HepG2 (cell line): Measurements from ENCODE around the gene ATG2A. TPM values are rescaled to one million over a fixed set of nuclear protein-coding genes. Genes with fewer than 3 reads are reported as not detected.

Source experiments
- GZF1 ChIP-seq: sonication (generic); formaldehyde crosslinking; IDR thresholded peaks from 2 replicates; pipeline ENCODE4 v1.5.1; 2020; ENCODE audit warnings: mild to moderate bottlenecking, missing genetic modification reagents
- HOXA7 ChIP-seq: sonication (generic); formaldehyde crosslinking; IDR thresholded peaks from 2 replicates; pipeline ENCODE4 v1.8.1; 2022; ENCODE audit warnings: mild to moderate bottlenecking, missing genetic modification reagents, moderate library complexity
- MTF1 ChIP-seq: sonication (generic); formaldehyde crosslinking; IDR thresholded peaks from 2 replicates; pipeline ENCODE4 v1.5.0; 2020; ENCODE audit warnings: missing genetic modification reagents
- PHF21A ChIP-seq: sonication (generic); formaldehyde crosslinking; IDR thresholded peaks from 2 replicates; pipeline ENCODE4 v1.5.0; 2020; ENCODE audit warnings: mild to moderate bottlenecking, missing genetic modification reagents
- PHF8 ChIP-seq: sonication (generic); formaldehyde crosslinking; IDR thresholded peaks from 2 replicates; pipeline ENCODE4 v1.5.0; 2020; ENCODE audit warnings: missing genetic modification reagents
- SKI ChIP-seq: fragments of 450-650 bp; IDR thresholded peaks from one replicate; pipeline ENCODE4 v1.6.1; 2018; ENCODE audit warnings: mild to moderate bottlenecking; ENCODE audit not compliant: partially characterized antibody
- STAT5B ChIP-seq: sonication (generic); formaldehyde crosslinking; IDR thresholded peaks from 2 replicates; pipeline ENCODE4 v1.4.0; 2020; ENCODE audit warnings: missing genetic modification reagents
- TEAD3 ChIP-seq: optimal IDR thresholded peaks from 2 replicates; pipeline ENCODE3; 2016; ENCODE audit warnings: borderline replicate concordance
- TSC22D2 ChIP-seq: sonication (generic); formaldehyde crosslinking; IDR thresholded peaks from 2 replicates; pipeline ENCODE4 v1.5.1; 2020; ENCODE audit warnings: missing genetic modification reagents, mild to moderate bottlenecking, borderline replicate concordance
- ZBTB20 ChIP-seq: sonication (generic); formaldehyde crosslinking; IDR thresholded peaks from 2 replicates; pipeline ENCODE4 v1.8.1; 2023; ENCODE audit warnings: missing genetic modification reagents, low read depth, mild to moderate bottlenecking, borderline replicate concordance
- ZNF430 ChIP-seq: sonication (generic); formaldehyde crosslinking; IDR thresholded peaks from 2 replicates; pipeline ENCODE4 v1.9.0; 2021; ENCODE audit warnings: mild to moderate bottlenecking, missing genetic modification reagents
- ZNF431 ChIP-seq: sonication (generic); formaldehyde crosslinking; IDR thresholded peaks from 2 replicates; pipeline ENCODE4 v1.9.0; 2022; ENCODE audit warnings: missing genetic modification reagents, low read depth, mild to moderate bottlenecking, borderline replicate concordance
- ZNF564 ChIP-seq: sonication (generic); formaldehyde crosslinking; IDR thresholded peaks from 2 replicates; pipeline ENCODE4 v1.8.1; 2023; ENCODE audit warnings: mild to moderate bottlenecking, missing genetic modification reagents
- ZNF776 ChIP-seq: sonication (generic); formaldehyde crosslinking; IDR thresholded peaks from 2 replicates; pipeline ENCODE4 v1.4.0; 2020; ENCODE audit warnings: mild to moderate bottlenecking, missing genetic modification reagents
- polyA plus RNA-seq, 8 experiments: library from polyadenylated mRNA; depleted of rRNA in 3 of 8; stranded (reverse) in 7 of 8; unstranded in 1 of 8; fragments of >200 nt; fragmentation: Illumina TruSeq in 4 of 8; extraction: Trizol in 4 of 8; gene quantifications; 2 replicates each; pipeline versions ENCODE4 v1.2.1 to v1.2.3, GENCODE V29; 2011 to 2016; ENCODE audit warnings: low read depth in 4 of 8, missing spikeins in 1 of 8, mixed read lengths in 1 of 8; ENCODE audit not compliant: insufficient read depth in 1 of 8
- total RNA-seq, 5 experiments: library from RNA; depleted of rRNA; stranded (reverse); fragments of >200 nt; fragmentation: Illumina TruSeq; extraction: Trizol; gene quantifications; 2 replicates each; pipeline ENCODE4 v1.2.3, GENCODE V29; 2016; ENCODE audit warnings: low read depth in 1 of 5
- TF ChIP-seq, protein P1 (sequence below): sonication (generic); formaldehyde crosslinking; IDR thresholded peaks from 2 replicates; pipeline ENCODE4 v1.4.0; 2020; ENCODE audit warnings: mild to moderate bottlenecking, missing genetic modification reagents
- TF ChIP-seq, protein P2 (sequence below): sonication (generic); formaldehyde crosslinking; IDR thresholded peaks from 2 replicates; pipeline ENCODE4 v1.5.0; 2020; ENCODE audit warnings: mild to moderate bottlenecking, low read depth, missing genetic modification reagents, borderline replicate concordance
- TF ChIP-seq, protein P3 (sequence below): sonication (generic); formaldehyde crosslinking; IDR thresholded peaks from 2 replicates; pipeline ENCODE4 v1.8.0; 2022; ENCODE audit warnings: low read depth, missing genetic modification reagents
- TF ChIP-seq, protein P4 (sequence below): IDR thresholded peaks from 2 replicates; pipeline ENCODE4 v1.6.1; 2016; ENCODE audit warnings: control low read depth
- TF ChIP-seq, protein P5 (sequence below): sonication (generic); formaldehyde crosslinking; IDR thresholded peaks from 2 replicates; pipeline ENCODE4 v1.9.0; 2021; ENCODE audit warnings: missing genetic modification reagents, borderline replicate concordance
- TF ChIP-seq, protein P6 (sequence below): sonication (generic); formaldehyde crosslinking; IDR thresholded peaks from 2 replicates; pipeline ENCODE4 v1.4.0; 2020; ENCODE audit warnings: mild to moderate bottlenecking, missing genetic modification reagents
- TF ChIP-seq, protein P7 (sequence below), 2 experiments: sonication (generic) in 1 of 2; formaldehyde crosslinking in 1 of 2; IDR thresholded peaks; 2 replicates each; pipeline versions ENCODE4 v1.4.0 to v1.6.1; 2018 to 2020; ENCODE audit warnings: missing genetic modification reagents in 2 of 2, borderline replicate concordance in 1 of 2, low read depth in 1 of 2, mild to moderate bottlenecking in 1 of 2, missing biosample characterization in 1 of 2

Gene ATG2A
- total and polyA plus RNA-seq, 2 of the 13 experiments (the other 11 are each of a cell fraction or from before 2014, with no cell fraction given) = 6.7 to 8.0 TPM

DNA sequence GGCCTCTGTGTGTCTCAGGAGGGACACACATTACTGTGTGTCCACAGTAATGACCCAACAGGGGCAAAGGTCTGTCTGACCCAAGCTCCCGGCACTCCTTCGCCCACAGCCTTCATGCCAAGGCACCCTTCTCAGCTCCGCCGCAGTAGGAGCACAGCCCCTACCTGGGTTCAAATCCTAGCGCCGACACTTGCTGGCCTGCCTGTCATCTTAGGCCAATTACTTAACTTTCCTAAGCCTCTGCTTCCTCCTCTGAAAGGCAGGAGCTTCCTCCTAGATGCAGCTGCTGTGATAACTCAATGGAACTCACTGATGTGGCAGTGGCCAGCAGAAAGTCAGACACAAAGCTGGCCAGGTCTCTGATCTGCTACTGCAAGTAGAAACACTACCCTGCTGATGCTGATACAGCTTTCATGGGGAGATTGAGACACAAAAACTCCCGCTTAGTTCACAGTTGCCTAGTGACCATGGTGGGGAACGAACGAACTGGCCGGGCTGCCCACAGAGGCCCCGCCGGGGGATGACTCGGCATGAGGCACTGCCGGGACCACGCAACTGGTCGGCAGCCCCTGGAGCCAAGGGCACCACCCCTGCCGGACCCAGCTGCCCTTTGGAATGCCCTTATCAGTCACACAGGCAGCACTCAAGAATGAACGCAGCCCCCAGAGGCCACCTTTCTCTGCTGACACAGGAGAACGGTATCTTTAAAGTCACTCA lies 46.7 kb downstream of the ATG2A start (continued):
- TF ChIP-seq, protein P1, sequence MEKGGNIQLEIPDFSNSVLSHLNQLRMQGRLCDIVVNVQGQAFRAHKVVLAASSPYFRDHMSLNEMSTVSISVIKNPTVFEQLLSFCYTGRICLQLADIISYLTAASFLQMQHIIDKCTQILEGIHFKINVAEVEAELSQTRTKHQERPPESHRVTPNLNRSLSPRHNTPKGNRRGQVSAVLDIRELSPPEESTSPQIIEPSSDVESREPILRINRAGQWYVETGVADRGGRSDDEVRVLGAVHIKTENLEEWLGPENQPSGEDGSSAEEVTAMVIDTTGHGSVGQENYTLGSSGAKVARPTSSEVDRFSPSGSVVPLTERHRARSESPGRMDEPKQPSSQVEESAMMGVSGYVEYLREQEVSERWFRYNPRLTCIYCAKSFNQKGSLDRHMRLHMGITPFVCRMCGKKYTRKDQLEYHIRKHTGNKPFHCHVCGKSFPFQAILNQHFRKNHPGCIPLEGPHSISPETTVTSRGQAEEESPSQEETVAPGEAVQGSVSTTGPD (CRISPR knock-in tag) = no peak
- TF ChIP-seq, protein P2, sequence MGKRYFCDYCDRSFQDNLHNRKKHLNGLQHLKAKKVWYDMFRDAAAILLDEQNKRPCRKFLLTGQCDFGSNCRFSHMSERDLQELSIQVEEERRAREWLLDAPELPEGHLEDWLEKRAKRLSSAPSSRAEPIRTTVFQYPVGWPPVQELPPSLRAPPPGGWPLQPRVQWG (CRISPR knock-in tag) = no peak
- TF ChIP-seq, protein P3, sequence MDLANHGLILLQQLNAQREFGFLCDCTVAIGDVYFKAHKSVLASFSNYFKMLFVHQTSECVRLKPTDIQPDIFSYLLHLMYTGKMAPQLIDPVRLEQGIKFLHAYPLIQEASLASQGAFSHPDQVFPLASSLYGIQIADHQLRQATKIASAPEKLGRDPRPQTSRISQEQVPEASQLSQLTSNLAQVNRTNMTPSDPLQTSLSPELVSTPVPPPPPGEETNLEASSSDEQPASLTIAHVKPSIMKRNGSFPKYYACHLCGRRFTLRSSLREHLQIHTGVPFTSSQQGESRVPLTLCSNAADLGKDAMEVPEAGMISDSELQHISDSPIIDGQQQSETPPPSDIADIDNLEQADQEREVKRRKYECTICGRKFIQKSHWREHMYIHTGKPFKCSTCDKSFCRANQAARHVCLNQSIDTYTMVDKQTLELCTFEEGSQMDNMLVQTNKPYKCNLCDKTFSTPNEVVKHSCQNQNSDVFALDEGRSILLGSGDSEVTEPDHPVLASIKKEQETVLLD (CRISPR knock-in tag) = no peak
- TF ChIP-seq STAT5B (CRISPR knock-in tag) = no peak
- TF ChIP-seq GZF1 = no peak
- TF ChIP-seq MTF1 = no peak
- TF ChIP-seq TSC22D2 (CRISPR knock-in tag) = no peak
- TF ChIP-seq ZNF564 = no peak
- no peak for TF ChIP-seq ZNF430 (CRISPR knock-in tag)
- no peak for TF ChIP-seq SKI
- TF ChIP-seq HOXA7 (CRISPR knock-in tag) = no peak
- TF ChIP-seq, protein P4, sequence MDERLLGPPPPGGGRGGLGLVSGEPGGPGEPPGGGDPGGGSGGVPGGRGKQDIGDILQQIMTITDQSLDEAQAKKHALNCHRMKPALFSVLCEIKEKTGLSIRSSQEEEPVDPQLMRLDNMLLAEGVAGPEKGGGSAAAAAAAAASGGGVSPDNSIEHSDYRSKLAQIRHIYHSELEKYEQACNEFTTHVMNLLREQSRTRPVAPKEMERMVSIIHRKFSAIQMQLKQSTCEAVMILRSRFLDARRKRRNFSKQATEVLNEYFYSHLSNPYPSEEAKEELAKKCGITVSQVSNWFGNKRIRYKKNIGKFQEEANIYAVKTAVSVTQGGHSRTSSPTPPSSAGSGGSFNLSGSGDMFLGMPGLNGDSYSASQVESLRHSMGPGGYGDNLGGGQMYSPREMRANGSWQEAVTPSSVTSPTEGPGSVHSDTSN = no peak
- no peak for TF ChIP-seq ZNF431 (CRISPR knock-in tag)
- no peak for TF ChIP-seq ZBTB20 (CRISPR knock-in tag)
- no peak for TF ChIP-seq ZNF776 (CRISPR knock-in tag)
- peak; percentile 89 for TF ChIP-seq TEAD3 (CRISPR knock-in tag)
- TF ChIP-seq, protein P5, sequence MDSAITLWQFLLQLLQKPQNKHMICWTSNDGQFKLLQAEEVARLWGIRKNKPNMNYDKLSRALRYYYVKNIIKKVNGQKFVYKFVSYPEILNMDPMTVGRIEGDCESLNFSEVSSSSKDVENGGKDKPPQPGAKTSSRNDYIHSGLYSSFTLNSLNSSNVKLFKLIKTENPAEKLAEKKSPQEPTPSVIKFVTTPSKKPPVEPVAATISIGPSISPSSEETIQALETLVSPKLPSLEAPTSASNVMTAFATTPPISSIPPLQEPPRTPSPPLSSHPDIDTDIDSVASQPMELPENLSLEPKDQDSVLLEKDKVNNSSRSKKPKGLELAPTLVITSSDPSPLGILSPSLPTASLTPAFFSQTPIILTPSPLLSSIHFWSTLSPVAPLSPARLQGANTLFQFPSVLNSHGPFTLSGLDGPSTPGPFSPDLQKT (CRISPR knock-in tag) = no peak
- TF ChIP-seq, protein P6, sequence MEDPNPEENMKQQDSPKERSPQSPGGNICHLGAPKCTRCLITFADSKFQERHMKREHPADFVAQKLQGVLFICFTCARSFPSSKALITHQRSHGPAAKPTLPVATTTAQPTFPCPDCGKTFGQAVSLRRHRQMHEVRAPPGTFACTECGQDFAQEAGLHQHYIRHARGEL (CRISPR knock-in tag) = no peak
- TF ChIP-seq PHF8 (CRISPR knock-in tag) = no peak
- TF ChIP-seq PHF21A = no peak
- TF ChIP-seq, protein P7, sequence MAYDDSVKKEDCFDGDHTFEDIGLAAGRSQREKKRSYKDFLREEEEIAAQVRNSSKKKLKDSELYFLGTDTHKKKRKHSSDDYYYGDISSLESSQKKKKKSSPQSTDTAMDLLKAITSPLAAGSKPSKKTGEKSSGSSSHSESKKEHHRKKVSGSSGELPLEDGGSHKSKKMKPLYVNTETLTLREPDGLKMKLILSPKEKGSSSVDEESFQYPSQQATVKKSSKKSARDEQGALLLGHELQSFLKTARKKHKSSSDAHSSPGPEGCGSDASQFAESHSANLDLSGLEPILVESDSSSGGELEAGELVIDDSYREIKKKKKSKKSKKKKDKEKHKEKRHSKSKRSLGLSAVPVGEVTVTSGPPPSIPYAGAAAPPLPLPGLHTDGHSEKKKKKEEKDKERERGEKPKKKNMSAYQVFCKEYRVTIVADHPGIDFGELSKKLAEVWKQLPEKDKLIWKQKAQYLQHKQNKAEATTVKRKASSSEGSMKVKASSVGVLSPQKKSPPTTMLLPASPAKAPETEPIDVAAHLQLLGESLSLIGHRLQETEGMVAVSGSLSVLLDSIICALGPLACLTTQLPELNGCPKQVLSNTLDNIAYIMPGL (CRISPR knock-in tag; IDR thresholded peaks at IDR 0.05; ENCODE audit: borderline replicate concordance in 1 of 2, low read depth in 1 of 2) = no peak
